K562 (cell line): ENCODE results near the gene RNMT.
"Not testable (repeated sequence)": the region's sequence is repeated elsewhere in the genome, so short reads cannot be mapped to it uniquely, and the experiment has no call there.

Experiments
- ADNP ChIP-seq: fragments of 200-800 bp; sonication (Bioruptor generic); IDR thresholded peaks from 2 replicates; pipeline ENCODE4 v1.6.1; 2016; ENCODE audit warnings: missing genetic modification characterization, missing compliant biosample characterization
- EP300 ChIP-seq: IDR thresholded peaks from 2 replicates; pipeline ENCODE4 v1.6.1; 2012; ENCODE audit warnings: low read length, improper control_type of control experiment
- IRF2 ChIP-seq: sonication (generic); formaldehyde crosslinking; IDR thresholded peaks from 2 replicates; pipeline ENCODE4 v1.8.1; 2022; ENCODE audit warnings: mild to moderate bottlenecking, missing genetic modification reagents
- NEUROD1 ChIP-seq: fragments of 150-350 bp; IDR thresholded peaks from 2 replicates; pipeline ENCODE4 v1.6.1; 2014; ENCODE audit warnings: borderline replicate concordance, low read length, low read depth; ENCODE audit not compliant: partially characterized antibody
- NONO ChIP-seq, 2 experiments: fragments of 200-400 bp in 1 of 2; fragments of 450-650 bp in 1 of 2; formaldehyde crosslinking in 1 of 2; IDR thresholded peaks; 2 replicates each; pipeline ENCODE4 v1.6.1; 2017; ENCODE audit warnings: low read depth in 2 of 2, mild to moderate bottlenecking in 2 of 2, moderate library complexity in 2 of 2, low read length in 1 of 2
- RHOXF2B ChIP-seq: fragments of 250-450 bp; sonication (Bioruptor Pico); conservative IDR thresholded peaks from 2 replicates; pipeline ENCODE4 v1.5.1; 2021
- SAFB ChIP-seq: fragments of 200-400 bp; formaldehyde crosslinking; IDR thresholded peaks from 2 replicates; pipeline ENCODE4 v1.6.1; 2017; ENCODE audit warnings: low read depth, low read length, borderline replicate concordance
- SP1 ChIP-seq: sonication (generic); formaldehyde crosslinking; IDR thresholded peaks from 2 replicates; pipeline ENCODE4 v1.8.1; 2022; ENCODE audit warnings: mild to moderate bottlenecking, missing genetic modification reagents
- TCF7L2 ChIP-seq: fragments of 150-350 bp; IDR thresholded peaks from 2 replicates; pipeline ENCODE4 v1.6.1; 2016; ENCODE audit warnings: low read depth, mild to moderate bottlenecking, low read length, moderate library complexity
- TEAD4 ChIP-seq, 2 experiments: sonication (generic) in 1 of 2; formaldehyde crosslinking in 1 of 2; IDR thresholded peaks; 2 replicates each; pipeline versions ENCODE4 v1.6.1 to v1.8.0; 2012 to 2022; ENCODE audit warnings: borderline replicate concordance in 1 of 2, inconsistent platforms in 1 of 2, low read length in 1 of 2, mild to moderate bottlenecking in 1 of 2, missing genetic modification reagents in 1 of 2
- ZNF274 ChIP-seq: IDR thresholded peaks from 2 replicates; pipeline ENCODE4 v1.6.1; 2011; ENCODE audit warnings: low read depth, mild to moderate bottlenecking, low read length, moderate library complexity, borderline replicate concordance

DNA sequence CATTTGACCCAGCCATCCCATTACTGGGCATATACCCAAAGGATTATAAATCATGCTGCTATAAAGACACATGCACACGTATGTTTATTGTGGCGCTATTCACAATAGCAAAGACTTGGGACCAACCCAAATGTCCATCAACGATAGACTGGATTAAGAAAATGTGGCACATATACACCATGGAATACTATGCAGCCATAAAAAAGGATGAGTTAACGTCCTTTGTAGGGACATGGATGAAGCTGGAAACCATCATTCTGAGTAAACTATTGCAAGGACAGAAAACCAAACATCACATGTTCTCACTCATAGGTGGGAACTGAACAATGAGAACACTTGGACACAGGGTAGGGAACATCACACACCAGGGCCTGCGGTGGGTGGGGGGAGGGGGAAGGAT lies 31.1 kb upstream of the RNMT start:
- TF ChIP-seq NEUROD1; TCF7L2; ZNF274; SAFB; NONO (IDR thresholded peaks at IDR 0.05; ENCODE audit: low read depth in 2 of 2, low read length in 1 of 2); SP1 (CRISPR knock-in tag); EP300; TEAD4 (IDR thresholded peaks at IDR 0.05; ENCODE audit: low read length); TEAD4 (CRISPR knock-in tag; IDR thresholded peaks at IDR 0.05; ENCODE audit: borderline replicate concordance); ADNP (tag); RHOXF2B (CRISPR knock-in tag); IRF2 (CRISPR knock-in tag): not testable (repeated sequence)
